ENCODE measurements around the gene ITPR2.
"Not testable (repeated sequence)": the region's sequence is repeated elsewhere in the genome, so short reads cannot be mapped to it uniquely, and the experiment has no call there.

ITPR2 gene

GRCh38 chr12:26688344-26688904 is 144.6 kb downstream of the ITPR2 start:
- H3K4me3 ChIP-seq (ENCODE audit: low read depth, low read length), result no peak overlapping the region
- TF ChIP-seq CTCF (IDR thresholded peaks at IDR 0.05; ENCODE audit: low read depth, low read length), result no peak

- TF ChIP-seq CTCF (IDR thresholded peaks at IDR 0.05; ENCODE audit: low read depth, low read length), result no peak
- no peak overlapping the region for H3K4me3 ChIP-seq (ENCODE audit: low read depth, low read length)
Measured at GRCh38 chr12:26686408-26686807, 146.6 kb downstream of the ITPR2 start.

- no peak for TF ChIP-seq CTCF (IDR thresholded peaks at IDR 0.05; ENCODE audit: low read depth, low read length)
- no peak overlapping the region for H3K4me3 ChIP-seq (ENCODE audit: low read depth, low read length)
Measured at GRCh38 chr12:26684101-26684500, 148.9 kb downstream of the ITPR2 start.

GRCh38 chr12:26683443-26683842 is 149.6 kb downstream of the ITPR2 start:
- H3K4me3 ChIP-seq (ENCODE audit: low read depth, low read length), result no peak overlapping the region

GRCh38 chr12:26680727-26681455 is 152.1 kb downstream of the ITPR2 start:
- no peak for TF ChIP-seq CTCF (IDR thresholded peaks at IDR 0.05; ENCODE audit: low read depth, low read length)
- H3K4me3 ChIP-seq (ENCODE audit: low read depth, low read length), result no peak overlapping the region

More at GRCh38 chr12:26683443-26683842, 149.6 kb downstream of the ITPR2 start:
- no peak for TF ChIP-seq CTCF (IDR thresholded peaks at IDR 0.05; ENCODE audit: low read depth, low read length)

- TF ChIP-seq CTCF (IDR thresholded peaks at IDR 0.05; ENCODE audit: low read depth, low read length), result no peak
- H3K4me3 ChIP-seq (ENCODE audit: low read depth, low read length), result no peak overlapping the region
Measured at GRCh38 chr12:26678697-26679660, 154.0 kb downstream of the ITPR2 start.

GRCh38 chr12:26671487-26671886 is 161.5 kb downstream of the ITPR2 start:
- H3K4me3 ChIP-seq (ENCODE audit: low read depth, low read length), result not testable (repeated sequence)
